Measurements from ENCODE around the gene KLHL42. TPM values are rescaled to one million over a fixed set of nuclear protein-coding genes. Genes with fewer than 3 reads are reported as not detected.

The KLHL42 gene
- total and polyA plus RNA-seq, 9 of the 15 experiments (the other 6 are each of a cell fraction or from before 2014, with no cell fraction given): 1.5 to 11.8 (median 9.6) TPM

DNA sequence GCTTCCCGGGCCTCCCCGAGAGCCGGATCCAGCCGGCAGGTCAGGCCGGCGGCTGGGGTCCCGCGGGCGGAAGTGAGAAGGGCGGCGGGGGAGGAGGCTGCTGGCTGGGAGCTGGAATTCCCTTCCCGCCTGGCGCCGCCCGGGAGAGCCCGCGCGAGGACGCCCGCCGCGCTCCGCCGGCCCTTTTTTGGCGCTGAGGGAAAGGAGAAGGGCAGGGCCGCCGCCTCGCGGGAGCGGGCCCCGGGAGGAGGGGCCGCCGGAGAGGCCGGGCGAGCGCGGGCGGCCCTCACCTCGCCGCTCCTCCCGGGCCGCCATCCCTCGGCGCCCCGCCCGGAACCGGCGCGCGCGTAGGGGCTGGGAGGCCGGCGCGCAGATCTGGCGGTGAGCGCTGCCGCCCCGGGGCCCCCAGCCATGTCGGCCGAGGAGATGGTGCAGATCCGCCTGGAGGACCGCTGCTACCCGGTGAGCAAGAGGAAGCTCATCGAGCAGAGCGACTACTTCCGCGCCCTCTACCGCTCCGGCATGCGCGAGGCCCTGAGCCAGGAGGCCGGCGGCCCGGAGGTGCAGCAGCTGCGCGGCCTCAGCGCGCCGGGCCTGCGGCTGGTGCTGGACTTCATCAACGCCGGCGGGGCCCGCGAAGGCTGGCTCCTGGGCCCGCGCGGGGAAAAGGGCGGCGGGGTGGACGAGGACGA lies at the start of gene KLHL42, which contains the start of gene MANSC4 (continued):
- TF ChIP-seq ZNF140 (CRISPR knock-in tag; IDR thresholded peaks at IDR 0.05) (no peak), PML (IDR thresholded peaks at IDR 0.05; ENCODE audit: low read length) (0 out of 2 replicates have a peak, but pooled peaks have one; percentile 4), NR2C2 (CRISPR knock-in tag; IDR thresholded peaks at IDR 0.05) (0 out of 2 replicates have a peak, but pooled peaks have one; percentile 58), NR2C2 (tag; IDR thresholded peaks at IDR 0.05) (peak; percentile 64), IRF1 (CRISPR knock-in tag; IDR thresholded peaks at IDR 0.05; ENCODE audit: borderline replicate concordance) (no peak), ZNF24 (IDR thresholded peaks at IDR 0.05) (no peak), ZNF398 (CRISPR knock-in tag; IDR thresholded peaks at IDR 0.05) (no peak), NFIX (CRISPR knock-in tag; IDR thresholded peaks at IDR 0.05; ENCODE audit: low read depth) (no peak), ZFX (CRISPR knock-in tag; IDR thresholded peaks at IDR 0.05) (peak; percentile 95), FIP1L1 (IDR thresholded peaks at IDR 0.05; ENCODE audit: low read depth, low read length, poor library complexity, severe bottlenecking) (no peak), TAF1 (IDR thresholded peaks at IDR 0.05; ENCODE audit: control insufficient read depth, extremely low read depth, insufficient read depth, low read length, severe bottlenecking) (peak; percentile 12), E2F6 (IDR thresholded peaks at IDR 0.05; ENCODE audit: borderline replicate concordance in 1 of 2, extremely low read depth in 1 of 2, insufficient read depth in 1 of 2, insufficient read length in 1 of 2, low read depth in 1 of 2, low read length in 1 of 2, poor library complexity in 1 of 2, severe bottlenecking in 1 of 2) (peak; percentile 64 to 75), USF2 (CRISPR knock-in tag; IDR thresholded peaks at IDR 0.05) (no peak), LARP7 (IDR thresholded peaks at IDR 0.05) (no peak), ATF7 (IDR thresholded peaks at IDR 0.05) (peak; percentile 21; the same call in 1 of the 2 replicates), ZNF589 (CRISPR knock-in tag; IDR thresholded peaks at IDR 0.05; ENCODE audit: low read depth) (no peak), FOSL1 (tag; conservative IDR thresholded peaks at IDR 0.05) (peak; percentile 33; the same call in 1 of the 2 replicates), ZNF217 (CRISPR knock-in tag; IDR thresholded peaks at IDR 0.05) (no peak), THRAP3 (IDR thresholded peaks at IDR 0.05; ENCODE audit: borderline replicate concordance) (no peak), ZC3H4 (CRISPR knock-in tag; IDR thresholded peaks at IDR 0.05; ENCODE audit: borderline replicate concordance) (no peak)
- TF ChIP-seq, protein P1, sequence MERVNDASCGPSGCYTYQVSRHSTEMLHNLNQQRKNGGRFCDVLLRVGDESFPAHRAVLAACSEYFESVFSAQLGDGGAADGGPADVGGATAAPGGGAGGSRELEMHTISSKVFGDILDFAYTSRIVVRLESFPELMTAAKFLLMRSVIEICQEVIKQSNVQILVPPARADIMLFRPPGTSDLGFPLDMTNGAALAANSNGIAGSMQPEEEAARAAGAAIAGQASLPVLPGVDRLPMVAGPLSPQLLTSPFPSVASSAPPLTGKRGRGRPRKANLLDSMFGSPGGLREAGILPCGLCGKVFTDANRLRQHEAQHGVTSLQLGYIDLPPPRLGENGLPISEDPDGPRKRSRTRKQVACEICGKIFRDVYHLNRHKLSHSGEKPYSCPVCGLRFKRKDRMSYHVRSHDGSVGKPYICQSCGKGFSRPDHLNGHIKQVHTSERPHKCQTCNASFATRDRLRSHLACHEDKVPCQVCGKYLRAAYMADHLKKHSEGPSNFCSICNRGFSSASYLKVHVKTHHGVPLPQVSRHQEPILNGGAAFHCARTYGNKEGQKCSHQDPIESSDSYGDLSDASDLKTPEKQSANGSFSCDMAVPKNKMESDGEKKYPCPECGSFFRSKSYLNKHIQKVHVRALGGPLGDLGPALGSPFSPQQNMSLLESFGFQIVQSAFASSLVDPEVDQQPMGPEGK (CRISPR knock-in tag; IDR thresholded peaks at IDR 0.05; ENCODE audit: borderline replicate concordance): no peak

All from K562 (cell line).